HepG2 (cell line): ENCODE data around the gene GADL1. TPM values are rescaled to one million over a fixed set of nuclear protein-coding genes. Genes with fewer than 3 reads are reported as not detected.

Experiments used
- AKNA ChIP-seq: sonication (generic); formaldehyde crosslinking; IDR thresholded peaks from 2 replicates; pipeline ENCODE4 v1.4.0; 2020; ENCODE audit warnings: missing genetic modification reagents, borderline replicate concordance
- BHLHE40 ChIP-seq: IDR thresholded peaks from 2 replicates; pipeline ENCODE4 v1.6.1; 2011; ENCODE audit warnings: low read length, improper control_type of control experiment
- CERS6 ChIP-seq: sonication (generic); formaldehyde crosslinking; IDR thresholded peaks from 2 replicates; pipeline ENCODE4 v1.5.0; 2020; ENCODE audit warnings: missing genetic modification reagents
- DPF2 ChIP-seq: sonication (generic); formaldehyde crosslinking; IDR thresholded peaks from 2 replicates; pipeline ENCODE4 v1.4.0; 2020; ENCODE audit warnings: mild to moderate bottlenecking, low read depth, missing genetic modification reagents, borderline replicate concordance
- FOXC1 ChIP-seq: sonication (generic); formaldehyde crosslinking; IDR thresholded peaks from 2 replicates; pipeline ENCODE4 v1.8.0; 2022; ENCODE audit warnings: mild to moderate bottlenecking, missing genetic modification reagents, borderline replicate concordance
- MLLT10 ChIP-seq: sonication (generic); formaldehyde crosslinking; IDR thresholded peaks from 2 replicates; pipeline ENCODE4 v1.4.0; 2020; ENCODE audit warnings: missing genetic modification reagents
- NR2C2 ChIP-seq: sonication (generic); formaldehyde crosslinking; IDR thresholded peaks from 2 replicates; pipeline ENCODE4 v1.4.0; 2020; ENCODE audit warnings: missing genetic modification reagents, mild to moderate bottlenecking, moderate library complexity, borderline replicate concordance
- NR3C1 ChIP-seq: sonication (generic); formaldehyde crosslinking; IDR thresholded peaks from 2 replicates; pipeline ENCODE4 v1.4.0; 2020; ENCODE audit warnings: missing genetic modification reagents
- RFXAP ChIP-seq: sonication (generic); formaldehyde crosslinking; IDR thresholded peaks from 2 replicates; pipeline ENCODE4 v1.4.0; 2020; ENCODE audit warnings: missing genetic modification reagents, borderline replicate concordance
- SMAD1 ChIP-seq: sonication (generic); formaldehyde crosslinking; IDR thresholded peaks from 2 replicates; pipeline ENCODE4 v1.4.0; 2020; ENCODE audit warnings: missing genetic modification reagents, low read depth, mild to moderate bottlenecking, borderline replicate concordance
- TBX2 ChIP-seq: sonication (generic); formaldehyde crosslinking; IDR thresholded peaks from 2 replicates; pipeline ENCODE4 v1.5.0; 2020; ENCODE audit warnings: missing genetic modification reagents, mild to moderate bottlenecking, borderline replicate concordance
- TGIF2 ChIP-seq: IDR thresholded peaks from 2 replicates; pipeline ENCODE4 v1.6.1; 2016; ENCODE audit warnings: control low read depth, missing compliant biosample characterization
- YEATS2 ChIP-seq: sonication (generic); formaldehyde crosslinking; IDR thresholded peaks from 2 replicates; pipeline ENCODE4 v1.4.0; 2020; ENCODE audit warnings: missing genetic modification reagents, borderline replicate concordance
- ZFP37 ChIP-seq: sonication (generic); formaldehyde crosslinking; IDR thresholded peaks from 2 replicates; pipeline ENCODE4 v1.4.0; 2020; ENCODE audit warnings: missing genetic modification reagents, borderline replicate concordance
- ZFX ChIP-seq: sonication (generic); formaldehyde crosslinking; IDR thresholded peaks from 2 replicates; pipeline ENCODE4 v1.4.0; 2020; ENCODE audit warnings: mild to moderate bottlenecking, low read depth, missing genetic modification reagents, moderate library complexity
- ZNF10 ChIP-seq: sonication (generic); formaldehyde crosslinking; IDR thresholded peaks from 2 replicates; pipeline ENCODE4 v1.4.0; 2020; ENCODE audit warnings: mild to moderate bottlenecking, low read depth, missing genetic modification reagents, borderline replicate concordance
- ZNF292 ChIP-seq: sonication (generic); formaldehyde crosslinking; IDR thresholded peaks from 2 replicates; pipeline ENCODE4 v1.8.1; 2022; ENCODE audit warnings: mild to moderate bottlenecking, low read depth, missing genetic modification reagents, borderline replicate concordance
- ZNF660 ChIP-seq: sonication (generic); formaldehyde crosslinking; IDR thresholded peaks from 2 replicates; pipeline ENCODE4 v1.5.1; 2020; ENCODE audit warnings: mild to moderate bottlenecking, low read depth, missing genetic modification reagents, borderline replicate concordance
- ZNF746 ChIP-seq: sonication (generic); formaldehyde crosslinking; IDR thresholded peaks from 2 replicates; pipeline ENCODE4 v1.8.0; 2022; ENCODE audit warnings: mild to moderate bottlenecking, missing genetic modification reagents
- ZNF782 ChIP-seq: sonication (generic); formaldehyde crosslinking; IDR thresholded peaks from 2 replicates; pipeline ENCODE4 v1.4.0; 2020; ENCODE audit warnings: missing genetic modification reagents, mild to moderate bottlenecking, borderline replicate concordance
- polyA plus RNA-seq, 8 experiments: library from polyadenylated mRNA; depleted of rRNA in 3 of 8; stranded (reverse) in 7 of 8; unstranded in 1 of 8; fragments of >200 nt; fragmentation: Illumina TruSeq in 4 of 8; extraction: Trizol in 4 of 8; gene quantifications; 2 replicates each; pipeline versions ENCODE4 v1.2.1 to v1.2.3, GENCODE V29; 2011 to 2016; ENCODE audit warnings: low read depth in 4 of 8, missing spikeins in 1 of 8, mixed read lengths in 1 of 8; ENCODE audit not compliant: insufficient read depth in 1 of 8
- total RNA-seq, 5 experiments: library from RNA; depleted of rRNA; stranded (reverse); fragments of >200 nt; fragmentation: Illumina TruSeq; extraction: Trizol; gene quantifications; 2 replicates each; pipeline ENCODE4 v1.2.3, GENCODE V29; 2016; ENCODE audit warnings: low read depth in 1 of 5
- TF ChIP-seq, protein P1 (sequence below): sonication (generic); formaldehyde crosslinking; IDR thresholded peaks from 2 replicates; pipeline ENCODE4 v1.8.0; 2022; ENCODE audit warnings: mild to moderate bottlenecking, missing genetic modification reagents, moderate library complexity
- TF ChIP-seq, protein P2 (sequence below): sonication (generic); formaldehyde crosslinking; IDR thresholded peaks from 2 replicates; pipeline ENCODE4 v1.5.0; 2020; ENCODE audit warnings: missing genetic modification reagents, mild to moderate bottlenecking, borderline replicate concordance

GADL1 gene
- total and polyA plus RNA-seq, 2 of the 13 experiments (the other 11 are each of a cell fraction or from before 2014, with no cell fraction given), result not detected

DNA sequence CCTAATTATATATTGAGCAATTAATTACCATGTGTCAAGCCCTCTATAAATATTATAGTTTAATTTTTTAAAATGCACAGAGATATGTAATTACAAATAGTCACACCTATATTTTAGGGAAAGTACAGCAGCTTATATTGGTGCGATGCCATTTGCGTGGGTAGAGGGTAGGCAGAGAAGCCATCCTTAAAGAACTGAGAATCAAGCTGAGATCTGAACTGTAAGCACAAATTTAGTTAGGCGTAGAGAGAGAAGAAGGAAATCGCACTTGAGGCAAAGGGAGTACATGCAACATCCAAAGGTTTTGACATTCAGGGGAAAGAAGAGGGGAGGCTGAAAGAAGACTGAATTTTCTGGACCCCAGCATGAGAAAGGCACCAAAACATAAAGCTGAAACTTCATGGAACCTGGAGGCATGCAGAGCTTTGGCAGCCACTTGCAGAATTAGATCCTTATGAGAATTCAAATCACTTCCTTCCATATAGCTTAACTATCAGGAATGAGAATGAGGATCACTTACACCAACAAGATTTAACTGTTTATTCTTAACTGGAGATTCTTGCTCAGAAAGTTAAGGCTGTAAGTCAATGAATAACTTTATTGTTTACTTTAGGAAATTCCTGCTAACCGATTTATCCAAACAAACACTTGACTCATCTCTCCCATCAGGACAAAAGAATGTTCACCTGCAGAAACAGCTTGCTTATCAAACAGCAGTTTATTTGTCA, 173.7 kb downstream of the GADL1 start (continued):
- TF ChIP-seq, protein P1, sequence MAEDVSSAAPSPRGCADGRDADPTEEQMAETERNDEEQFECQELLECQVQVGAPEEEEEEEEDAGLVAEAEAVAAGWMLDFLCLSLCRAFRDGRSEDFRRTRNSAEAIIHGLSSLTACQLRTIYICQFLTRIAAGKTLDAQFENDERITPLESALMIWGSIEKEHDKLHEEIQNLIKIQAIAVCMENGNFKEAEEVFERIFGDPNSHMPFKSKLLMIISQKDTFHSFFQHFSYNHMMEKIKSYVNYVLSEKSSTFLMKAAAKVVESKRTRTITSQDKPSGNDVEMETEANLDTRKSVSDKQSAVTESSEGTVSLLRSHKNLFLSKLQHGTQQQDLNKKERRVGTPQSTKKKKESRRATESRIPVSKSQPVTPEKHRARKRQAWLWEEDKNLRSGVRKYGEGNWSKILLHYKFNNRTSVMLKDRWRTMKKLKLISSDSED (CRISPR knock-in tag), result no peak
- TF ChIP-seq NR3C1 (no peak), TGIF2 (no peak), TBX2 (CRISPR knock-in tag) (peak; percentile 56), ZNF782 (CRISPR knock-in tag) (no peak), ZNF10 (no peak), FOXC1 (CRISPR knock-in tag) (no peak), BHLHE40 (0 out of 2 replicates have a peak, but pooled peaks have one; percentile 9), ZFP37 (CRISPR knock-in tag) (no peak), DPF2 (CRISPR knock-in tag) (peak; percentile 76; the same call in 1 of the 2 replicates), RFXAP (CRISPR knock-in tag) (no peak), ZNF292 (CRISPR knock-in tag) (no peak), MLLT10 (CRISPR knock-in tag) (no peak), ZNF746 (no peak), SMAD1 (no peak), NR2C2 (CRISPR knock-in tag) (no peak), AKNA (CRISPR knock-in tag) (no peak), CERS6 (CRISPR knock-in tag) (no peak), ZFX (CRISPR knock-in tag) (no peak), YEATS2 (CRISPR knock-in tag) (no peak), ZNF660 (CRISPR knock-in tag) (no peak)
- TF ChIP-seq, protein P2, sequence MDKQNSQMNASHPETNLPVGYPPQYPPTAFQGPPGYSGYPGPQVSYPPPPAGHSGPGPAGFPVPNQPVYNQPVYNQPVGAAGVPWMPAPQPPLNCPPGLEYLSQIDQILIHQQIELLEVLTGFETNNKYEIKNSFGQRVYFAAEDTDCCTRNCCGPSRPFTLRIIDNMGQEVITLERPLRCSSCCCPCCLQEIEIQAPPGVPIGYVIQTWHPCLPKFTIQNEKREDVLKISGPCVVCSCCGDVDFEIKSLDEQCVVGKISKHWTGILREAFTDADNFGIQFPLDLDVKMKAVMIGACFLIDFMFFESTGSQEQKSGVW, result no peak
